NCI-H82 (cell line): Measurements from ENCODE around the gene ALKAL2.
"Not testable (repeated sequence)": the region's sequence is repeated elsewhere in the genome, so short reads cannot be mapped to it uniquely, and the experiment has no call there.

Source experiments
- DNase-seq: peaks from one replicate; lab custom pipeline; 2025; lab: John Stamatoyannopoulos, UW

Gene ALKAL2

GRCh38 chr2:287911-288757, at the start of gene ALKAL2:
Gene ALKAL2, minus strand, starts transcription at chr2:288091. Its CDS starts 256 bp downstream, at chr2:287835.
- DNase-seq = no peak

- DNase-seq = not testable (repeated sequence)
Observed at GRCh38 chr2:336949-337348, 49.1 kb upstream of the ALKAL2 start.

GRCh38 chr2:336360-336759, 48.5 kb upstream of the ALKAL2 start:
- no peak for DNase-seq

GRCh38 chr2:332592-332991, 44.7 kb upstream of the ALKAL2 start:
- DNase-seq = no peak

GRCh38 chr2:328761-329160, 40.9 kb upstream of the ALKAL2 start:
- DNase-seq = no peak

GRCh38 chr2:323035-323434, 35.1 kb upstream of the ALKAL2 start:
- no peak for DNase-seq

- DNase-seq = no peak
Observed at GRCh38 chr2:322326-322725, 34.4 kb upstream of the ALKAL2 start.

- DNase-seq = no peak
Observed at GRCh38 chr2:320561-320960, 32.7 kb upstream of the ALKAL2 start.

GRCh38 chr2:319059-319600, 31.2 kb upstream of the ALKAL2 start:
- no peak for DNase-seq

GRCh38 chr2:317501-318424, 29.9 kb upstream of the ALKAL2 start:
- DNase-seq = no peak

- DNase-seq = no peak
Observed at GRCh38 chr2:316381-316780, 28.5 kb upstream of the ALKAL2 start.

- DNase-seq = not testable (repeated sequence)
Observed at GRCh38 chr2:315925-316324, 28.0 kb upstream of the ALKAL2 start.

GRCh38 chr2:314561-315336, 26.9 kb upstream of the ALKAL2 start:
- DNase-seq = no peak

GRCh38 chr2:313991-314390, 26.1 kb upstream of the ALKAL2 start:
- no peak for DNase-seq

- no peak for DNase-seq
Observed at GRCh38 chr2:310994-311393, 23.1 kb upstream of the ALKAL2 start.

- no peak for DNase-seq
Observed at GRCh38 chr2:309954-310510, 22.1 kb upstream of the ALKAL2 start.

- no peak for DNase-seq
Observed at GRCh38 chr2:309148-309953, 21.5 kb upstream of the ALKAL2 start.

GRCh38 chr2:305366-305765, 17.5 kb upstream of the ALKAL2 start:
- DNase-seq = no peak

- no peak for DNase-seq
Observed at GRCh38 chr2:296354-296753, 8.5 kb upstream of the ALKAL2 start.

- no peak for DNase-seq
Observed at GRCh38 chr2:295090-295489, 7.2 kb upstream of the ALKAL2 start.
